Daoy (cell line): Measurements from ENCODE around the gene IPO13. TPM values are rescaled to one million over a fixed set of nuclear protein-coding genes. Genes with fewer than 3 reads are reported as not detected.

Experiments
- DNase-seq: peaks from one replicate; pipeline ENCODE4 v3.0.0-alpha.2; 2015; ENCODE audit warnings: low read depth
- total RNA-seq: library from RNA; depleted of rRNA; stranded (reverse); fragments of >200 nt; shearing (Covaris generic); gene quantifications from 2 replicates; pipeline ENCODE4 v1.2.3, GENCODE V29; 2014

IPO13 gene
- total RNA-seq, 1 experiment from 2014 or later: 14.0 TPM

DNA sequence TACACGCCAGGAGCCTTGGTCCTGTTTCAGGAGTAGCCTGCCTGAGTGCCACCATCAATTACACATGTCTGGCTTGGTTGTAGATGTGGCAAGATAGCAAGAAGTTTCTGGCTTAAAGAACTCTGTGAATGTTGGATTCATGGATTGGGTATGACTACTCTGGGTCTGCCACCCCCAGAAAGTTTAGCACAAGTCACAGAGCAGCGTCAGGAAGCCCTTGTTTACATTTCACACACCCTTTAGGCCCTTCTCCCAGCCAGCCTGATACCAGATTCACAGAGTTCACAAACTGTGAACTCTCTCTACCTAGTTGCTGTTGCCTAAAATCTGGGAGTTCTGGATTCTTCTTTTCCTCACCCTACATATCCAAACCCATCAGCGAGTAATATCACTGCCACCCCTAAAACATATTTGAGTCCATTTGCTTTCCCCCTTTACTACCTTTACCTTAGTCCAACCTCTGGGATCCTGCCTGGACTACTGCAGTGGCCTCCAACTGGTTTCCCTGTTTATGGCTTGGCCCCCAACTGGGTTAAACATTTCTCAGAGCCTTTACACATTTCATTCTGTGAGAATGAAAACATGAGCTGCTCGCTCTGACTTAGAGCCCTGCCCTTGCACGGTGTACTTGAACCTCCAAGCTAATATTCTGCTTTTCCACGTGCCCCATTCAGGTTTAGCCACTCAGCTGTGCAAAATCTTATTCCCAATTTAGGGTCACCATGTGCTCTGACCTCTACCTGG, 40.6 kb downstream of the IPO13 start:
- DNase-seq: no peak

GRCh38 chr1:43990271-43991199, 43.8 kb downstream of the IPO13 start:
- no peak for DNase-seq

GRCh38 chr1:43991200-43991475, 44.4 kb downstream of the IPO13 start:
- no peak for DNase-seq

DNA sequence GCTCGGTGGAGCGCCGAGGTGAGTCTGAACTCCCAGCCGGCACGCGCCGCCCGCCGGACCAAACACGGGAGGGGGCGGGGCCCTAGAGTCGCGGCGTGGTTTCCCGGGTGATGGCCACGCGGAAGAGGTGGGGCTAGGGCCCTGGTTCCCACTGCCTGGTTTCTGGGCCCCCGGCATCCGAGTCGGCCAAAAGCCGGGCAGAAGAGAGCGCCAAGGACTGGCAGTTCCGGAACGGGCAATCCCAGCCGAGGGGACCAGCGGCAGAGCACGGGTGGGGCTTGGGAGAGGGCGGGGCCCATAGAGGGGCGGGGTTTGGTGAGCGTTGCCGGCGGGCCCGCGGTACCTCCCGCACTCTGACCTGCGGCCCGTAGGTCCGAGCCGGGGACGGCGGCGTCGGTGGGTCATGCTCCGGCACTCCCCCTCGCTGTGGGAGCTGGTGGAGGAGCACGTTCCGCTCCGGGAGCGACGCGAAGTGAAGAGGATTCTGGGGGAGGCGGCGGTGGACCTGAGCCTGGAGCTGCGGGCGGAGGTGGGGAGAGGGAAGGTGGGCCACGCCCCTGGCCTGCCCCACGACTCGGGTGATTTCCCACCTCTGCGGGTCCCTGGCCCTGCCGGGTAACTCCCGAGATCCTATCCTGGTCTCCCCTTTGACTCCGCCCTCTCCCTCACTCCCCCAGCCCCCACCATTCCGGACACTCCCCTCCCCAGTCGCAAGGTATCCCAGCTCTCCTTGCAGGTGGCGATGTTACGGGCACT, 44.9 kb downstream of the IPO13 start, which contains the start of gene CCDC24:
Gene CCDC24, plus strand, starts transcription at position 124 of the 756 bp plus-strand sequence. Its CDS starts 280 bp downstream, at position 404.
- DNase-seq: peak; percentile 81

DNA sequence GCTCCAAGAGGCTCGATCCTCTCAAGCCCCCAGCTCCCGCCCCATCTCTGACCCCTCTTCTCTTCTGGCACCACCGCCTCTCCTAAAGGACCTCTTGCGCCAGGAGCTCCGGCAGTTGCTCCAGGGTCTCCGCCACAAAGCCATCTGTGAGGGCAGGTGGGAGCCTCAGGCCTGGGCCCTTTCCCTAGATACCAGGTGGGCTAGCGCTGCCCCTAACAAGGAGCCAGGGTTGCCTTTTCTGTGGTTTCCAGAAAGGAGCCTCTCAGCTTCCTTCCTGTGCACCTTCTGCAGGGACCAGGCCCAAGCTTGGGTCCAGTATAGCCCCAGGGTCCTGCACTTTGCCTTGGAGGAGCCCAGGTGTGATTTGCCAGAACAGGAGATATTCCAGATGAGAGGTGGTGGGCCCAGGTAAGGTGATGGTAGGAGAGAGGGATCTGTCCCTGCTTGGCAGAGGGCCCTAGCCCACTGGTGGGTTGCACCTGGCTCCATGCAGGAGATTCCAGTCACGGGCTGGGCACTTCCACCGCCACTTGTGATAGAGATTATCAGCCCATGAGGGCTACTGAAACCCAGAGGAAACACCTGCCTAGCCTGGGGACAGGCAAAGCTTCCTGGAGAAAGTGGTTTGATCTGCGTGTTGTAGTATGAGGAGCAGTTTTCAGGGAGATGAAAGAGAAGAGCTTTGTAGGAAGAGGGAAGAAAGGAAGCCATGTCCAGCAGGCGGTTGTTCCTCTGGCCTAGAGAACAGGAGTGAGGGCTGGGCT, 45.7 kb downstream of the IPO13 start:
- no peak for DNase-seq

DNA sequence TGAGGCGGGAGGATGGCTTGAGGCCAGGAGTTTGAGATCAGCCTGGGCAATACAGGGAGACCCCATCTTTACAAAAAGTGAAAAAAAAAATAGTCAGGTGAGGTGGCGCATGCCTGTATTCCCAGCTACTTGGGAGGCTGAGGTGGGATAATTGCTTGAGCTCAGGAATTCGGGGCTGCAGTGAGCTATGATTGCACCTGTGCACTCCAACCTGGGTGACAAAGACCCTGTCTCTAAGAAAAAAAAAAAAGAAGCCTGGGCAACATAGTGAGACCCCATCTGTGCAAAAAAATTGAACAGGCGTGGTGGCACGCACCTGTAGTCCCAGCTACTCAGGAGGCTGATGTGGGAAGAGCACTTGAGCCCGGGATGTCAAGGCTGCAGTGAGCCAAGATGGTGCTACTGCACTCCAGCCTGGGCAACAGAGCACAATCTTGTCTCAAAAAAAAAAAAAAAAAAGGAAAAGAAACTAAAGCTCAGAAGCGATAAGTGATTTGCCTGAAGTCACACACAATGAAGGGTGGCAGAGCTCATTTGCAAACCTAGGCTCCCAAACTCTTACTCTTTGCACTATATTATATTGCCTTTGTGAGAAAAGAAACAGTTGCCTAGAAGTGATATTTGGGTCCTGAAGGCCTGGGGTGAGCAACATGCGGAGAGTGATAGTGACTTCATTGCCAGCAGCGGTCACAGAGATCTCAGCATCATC, 46.6 kb downstream of the IPO13 start:
- DNase-seq: no peak

- DNase-seq: no peak
Observed at GRCh38 chr1:43994071-43994470, 47.3 kb downstream of the IPO13 start.

- peak; percentile 65 for DNase-seq
Observed at GRCh38 chr1:43994794-43995790, 48.3 kb downstream of the IPO13 start.

- DNase-seq: no peak
Observed at GRCh38 chr1:43995984-43996732, 49.4 kb downstream of the IPO13 start.

DNA sequence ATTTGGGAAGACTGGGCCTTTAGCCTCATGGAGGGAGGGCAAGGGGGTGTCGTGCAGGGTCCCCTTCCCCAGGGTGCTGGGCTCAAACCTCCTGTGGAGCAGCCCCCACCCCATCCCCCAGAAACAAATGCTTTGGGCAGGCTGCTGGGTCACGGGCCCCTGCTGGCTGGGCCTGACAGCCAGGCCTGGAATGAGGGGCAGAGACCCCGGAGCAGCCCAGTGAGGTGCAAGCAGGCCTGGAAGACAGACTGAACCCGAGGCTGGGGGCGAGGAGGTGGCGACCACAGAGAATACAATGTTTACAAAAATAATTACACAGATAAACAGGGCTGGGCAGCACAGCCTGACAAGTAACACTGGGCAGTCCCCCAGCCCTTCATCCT, 50.0 kb downstream of the IPO13 start:
- DNase-seq: no peak

- no peak for DNase-seq
Observed at GRCh38 chr1:43997295-43997999, 50.7 kb downstream of the IPO13 start.

- no peak for DNase-seq
Observed at GRCh38 chr1:43998000-43998378, 51.2 kb downstream of the IPO13 start.

GRCh38 chr1:43999455-43999854, 52.7 kb downstream of the IPO13 start:
- no peak for DNase-seq

GRCh38 chr1:44000122-44000665, 53.4 kb downstream of the IPO13 start:
- DNase-seq: no peak

DNA sequence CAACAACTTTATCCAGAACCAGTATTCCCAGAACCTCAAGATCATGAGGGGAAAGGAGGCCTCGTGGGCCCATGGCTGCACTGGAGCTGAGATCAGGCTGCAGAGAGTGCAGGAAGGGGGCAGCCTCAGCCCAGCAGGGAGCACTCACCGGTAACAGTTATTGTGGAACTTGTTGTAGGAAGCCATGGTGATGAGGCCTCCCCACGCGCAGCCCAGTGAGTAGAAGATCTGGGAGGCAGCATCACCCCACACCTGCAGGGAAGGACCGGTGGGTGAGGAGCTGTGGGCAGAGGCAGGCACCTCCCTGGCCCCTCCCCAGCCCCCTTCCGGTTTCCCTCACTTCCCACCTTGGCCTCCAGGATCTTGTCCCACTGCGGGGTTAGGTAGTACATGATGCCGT, 55.4 kb downstream of the IPO13 start:
- DNase-seq: no peak

GRCh38 chr1:44002606-44003157, 55.9 kb downstream of the IPO13 start:
- DNase-seq: no peak

DNA sequence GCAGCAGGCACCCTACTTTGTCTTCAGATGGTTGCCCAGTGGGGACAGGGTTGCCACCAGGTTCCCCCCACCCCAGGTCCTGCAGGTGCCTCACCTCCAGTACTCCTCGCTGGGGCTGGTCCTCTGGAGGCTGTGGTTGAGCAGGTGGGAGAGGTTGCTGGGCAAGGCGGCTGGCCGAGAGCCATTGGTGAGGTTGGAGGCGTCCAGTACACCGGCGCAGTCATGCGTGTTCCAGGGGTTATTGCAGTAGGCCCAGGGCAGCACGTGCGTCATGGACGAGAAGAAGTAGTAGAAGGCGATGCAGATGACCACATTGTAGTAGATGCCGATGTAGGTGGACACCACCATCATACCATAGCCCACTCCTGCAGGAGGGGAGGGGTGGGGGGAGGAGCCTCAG, 61.5 kb downstream of the IPO13 start:
- DNase-seq: no peak
